ENCODE measurements around the gene CHST8.

The CHST8 gene

DNA sequence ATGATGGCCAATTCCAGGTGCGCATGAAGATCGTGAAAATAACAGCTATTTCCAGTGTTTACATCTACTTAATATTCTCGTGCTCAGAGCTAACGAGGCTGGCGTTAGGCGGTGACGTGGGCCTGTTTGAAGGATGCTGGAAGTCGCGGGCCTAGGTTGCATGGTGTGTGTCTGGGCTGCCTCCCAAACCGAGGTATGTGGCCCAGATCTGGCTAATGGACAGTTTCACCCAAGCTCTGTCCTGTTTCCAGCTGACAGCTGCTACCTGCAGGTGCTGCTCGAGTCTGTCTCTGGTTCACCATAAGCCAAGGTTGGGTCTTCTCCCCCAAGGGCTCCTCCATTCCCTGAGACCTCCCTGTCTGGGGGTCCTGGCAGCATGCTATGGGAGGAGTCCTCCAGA, 134.4 kb downstream of the CHST8 start:
- H3K4me3 ChIP-seq (ENCODE audit: low read depth, low read length): no peak overlapping the region
- TF ChIP-seq CTCF (IDR thresholded peaks at IDR 0.05; ENCODE audit: insufficient read depth, low read depth, low read length, missing control alignments): no peak
- no peak for DNase-seq (ENCODE audit: low read depth)

DNA sequence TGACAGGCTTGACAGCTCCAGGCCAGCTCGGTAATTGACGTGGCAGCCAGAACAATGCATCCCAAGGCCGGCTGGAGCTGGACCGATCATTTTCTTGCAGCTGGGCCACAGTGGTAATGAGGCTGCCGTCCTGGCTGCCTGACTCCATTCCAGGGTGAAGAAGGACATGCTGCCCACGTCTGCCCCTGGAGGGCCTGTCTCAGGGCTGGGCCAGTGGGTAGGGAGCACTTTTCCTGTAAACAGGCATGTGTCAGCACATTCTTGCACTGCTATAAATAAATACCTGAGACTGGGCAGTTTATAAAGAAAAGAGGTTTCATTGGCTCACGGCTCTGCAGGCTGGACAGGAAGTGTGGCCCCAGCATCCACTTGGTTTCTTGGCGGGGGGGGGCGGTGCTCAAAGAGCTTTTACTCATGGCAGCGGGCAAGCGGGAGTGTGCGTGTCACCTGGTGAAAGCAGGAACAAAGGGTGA, 136.8 kb downstream of the CHST8 start:
- DNase-seq (ENCODE audit: low read depth): no peak
- no peak for TF ChIP-seq CTCF (IDR thresholded peaks at IDR 0.05; ENCODE audit: insufficient read depth, low read depth, low read length, missing control alignments)
- no peak overlapping the region for H3K4me3 ChIP-seq (ENCODE audit: low read depth, low read length)

DNA sequence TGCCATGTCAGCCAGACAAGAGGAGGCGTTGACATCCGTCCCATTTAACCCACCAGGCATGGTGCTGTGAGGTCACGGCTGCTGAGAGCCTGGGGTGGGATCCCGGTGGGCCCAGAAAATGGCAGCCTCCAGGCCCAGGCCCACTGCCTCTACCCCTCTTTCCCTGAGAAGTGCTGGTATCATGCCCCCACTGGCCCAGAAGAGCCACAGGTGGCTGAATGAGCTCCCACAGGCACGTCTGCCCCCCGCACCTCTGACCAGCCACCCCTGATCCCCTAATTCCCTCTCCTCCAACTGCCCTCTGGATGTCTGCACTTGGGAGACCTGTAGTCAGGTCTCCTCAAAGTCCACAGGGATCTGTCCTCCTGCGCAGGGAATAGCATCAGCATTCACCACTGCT, 137.6 kb downstream of the CHST8 start:
- no peak for TF ChIP-seq CTCF (IDR thresholded peaks at IDR 0.05; ENCODE audit: insufficient read depth, low read depth, low read length, missing control alignments)
- no peak for DNase-seq (ENCODE audit: low read depth)
- H3K4me3 ChIP-seq (ENCODE audit: low read depth, low read length): no peak overlapping the region

GRCh38 chr19:33763633-33764371, 142.0 kb downstream of the CHST8 start:
- TF ChIP-seq CTCF (IDR thresholded peaks at IDR 0.05; ENCODE audit: insufficient read depth, low read depth, low read length, missing control alignments): no peak
- DNase-seq (ENCODE audit: low read depth): no peak
- H3K4me3 ChIP-seq (ENCODE audit: low read depth, low read length): no peak overlapping the region

DNA sequence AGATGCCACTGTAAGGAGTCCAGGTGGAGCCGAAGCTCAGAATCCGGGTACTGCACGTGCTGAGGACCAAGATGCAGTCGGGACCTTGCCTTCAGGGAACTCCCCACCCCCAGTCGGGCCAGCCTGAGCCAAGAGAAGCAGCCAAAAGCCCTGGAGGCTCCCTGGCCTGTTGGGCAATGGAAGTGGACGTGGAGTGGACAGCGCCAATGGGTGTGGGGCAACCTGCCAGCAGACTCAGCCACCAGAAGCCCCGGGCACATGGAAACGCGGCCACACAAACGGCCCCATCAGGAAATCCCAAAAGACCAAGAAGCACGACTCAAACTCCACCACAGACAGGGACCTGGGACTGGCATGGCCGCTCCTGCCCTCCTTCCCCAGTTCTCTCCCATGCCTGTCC, 144.9 kb downstream of the CHST8 start:
- H3K4me3 ChIP-seq (ENCODE audit: low read depth, low read length): no peak overlapping the region
- DNase-seq (ENCODE audit: low read depth): no peak
- TF ChIP-seq CTCF (IDR thresholded peaks at IDR 0.05; ENCODE audit: insufficient read depth, low read depth, low read length, missing control alignments): no peak

- TF ChIP-seq CTCF (IDR thresholded peaks at IDR 0.05; ENCODE audit: insufficient read depth, low read depth, low read length, missing control alignments): no peak
- no peak overlapping the region for H3K4me3 ChIP-seq (ENCODE audit: low read depth, low read length)
- peak; percentile 22 for DNase-seq (ENCODE audit: low read depth)
Observed at GRCh38 chr19:33767898-33768413, 146.2 kb downstream of the CHST8 start.

GRCh38 chr19:33769208-33769607, 147.5 kb downstream of the CHST8 start:
- TF ChIP-seq CTCF (IDR thresholded peaks at IDR 0.05; ENCODE audit: insufficient read depth, low read depth, low read length, missing control alignments): no peak
- H3K4me3 ChIP-seq (ENCODE audit: low read depth, low read length): no peak overlapping the region
- no peak for DNase-seq (ENCODE audit: low read depth)

Measured in GM12865 (cell line).